SH-SY5Y (cell line): ENCODE data around the gene PDXK.

Source experiments
- GATA2 ChIP-seq: IDR thresholded peaks from 2 replicates; pipeline ENCODE4 v1.6.1; 2011; ENCODE audit warnings: mild to moderate bottlenecking, low read depth, low read length
- GATA3 ChIP-seq: IDR thresholded peaks from 2 replicates; pipeline ENCODE4 v1.6.1; 2011; ENCODE audit warnings: low read depth, mild to moderate bottlenecking, low read length, moderate library complexity

DNA sequence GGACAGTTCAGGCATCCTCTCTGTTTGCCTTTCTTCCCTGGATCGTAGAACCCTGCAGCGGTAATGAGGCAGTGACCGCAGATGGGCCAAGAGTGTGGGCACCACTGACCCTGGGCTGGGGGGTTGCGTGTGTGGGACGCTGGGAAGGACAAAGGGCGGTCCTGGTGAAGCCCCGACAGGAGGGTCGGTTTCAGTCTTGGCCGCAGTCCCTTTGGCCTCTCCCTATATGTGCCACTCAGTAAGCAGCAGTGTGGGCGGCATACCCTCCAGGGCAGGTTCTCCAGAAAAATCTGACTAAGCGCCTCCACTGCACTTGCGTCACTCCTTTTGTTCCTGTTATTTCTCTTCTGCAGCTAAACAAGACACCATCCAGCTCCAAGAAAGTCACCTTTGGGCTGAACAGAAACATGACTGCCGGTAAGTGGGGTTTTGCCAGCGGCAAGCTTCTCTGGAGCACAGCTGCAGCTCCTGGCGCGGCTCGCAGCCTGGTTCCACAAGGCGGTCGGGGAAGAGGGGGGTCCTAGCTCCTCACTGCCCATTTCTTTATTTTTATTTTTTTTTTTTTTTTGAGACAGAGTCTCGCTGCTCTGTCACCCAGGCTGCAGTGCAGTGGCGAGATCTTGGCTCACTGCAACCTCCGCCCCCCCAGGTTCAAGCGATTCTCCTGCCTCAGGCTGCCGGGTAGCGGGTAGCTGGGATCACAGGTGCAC lies 27.7 kb upstream of the PDXK start:
- TF ChIP-seq GATA2 = no peak
- no peak for TF ChIP-seq GATA3
